ENCODE results near the gene NR4A1. TPM values are rescaled to one million over a fixed set of nuclear protein-coding genes. Genes with fewer than 3 reads are reported as not detected.

Gene NR4A1
- polyA plus RNA-seq, 1 experiment = 18.6 TPM

GRCh38 chr12:52007982-52008510 is 43.2 kb upstream of the NR4A1 start:
- H3K4me3 ChIP-seq (ENCODE audit: low read depth, low read length) = peak overlapping the region; percentile 55; the same call in 1 of the 2 replicates
- POLR2A ChIA-PET = no interaction called here
- no peak for TF ChIP-seq CTCF (IDR thresholded peaks at IDR 0.05; ENCODE audit: insufficient read depth, low read depth, low read length)
- DNase-seq (ENCODE audit: low read depth) = no peak
- H3K36me3 ChIP-seq (ENCODE audit: control insufficient read depth, insufficient read depth, low read length) = peaks cover 3% of the 10 kb centered on the region; the same call in 1 of the 2 replicates
- CTCF ChIA-PET = interaction anchor here (0.6 to 17.0 kb wide), 6 partner anchors 13 to 973 kb away, joined by 3 to 674 read pairs (median 14); no protein-coding TSS in a partner anchor
- H3K27me3 ChIP-seq (ENCODE audit: control insufficient read depth, insufficient read depth, low read length) = peaks cover 6% of the 10 kb centered on the region; the same call in 1 of the 2 replicates

GRCh38 chr12:52009081-52009751 is 42.0 kb upstream of the NR4A1 start:
- H3K27me3 ChIP-seq (ENCODE audit: control insufficient read depth, insufficient read depth, low read length) = peaks cover 6% of the 10 kb centered on the region; the same call in 1 of the 2 replicates
- CTCF ChIA-PET = interaction anchor here (0.9 to 17.0 kb wide), 9 partner anchors 14 to 866 kb away, joined by 3 to 674 read pairs (median 6); no protein-coding TSS in a partner anchor
- no peak for TF ChIP-seq CTCF (IDR thresholded peaks at IDR 0.05; ENCODE audit: insufficient read depth, low read depth, low read length)
- H3K4me3 ChIP-seq (ENCODE audit: low read depth, low read length) = no peak overlapping the region
- POLR2A ChIA-PET = no interaction called here
- no peak for DNase-seq (ENCODE audit: low read depth)
- H3K36me3 ChIP-seq (ENCODE audit: control insufficient read depth, insufficient read depth, low read length) = peaks cover 3% of the 10 kb centered on the region; the same call in 1 of the 2 replicates

GRCh38 chr12:52010152-52010622 is 41.1 kb upstream of the NR4A1 start:
- no peak for TF ChIP-seq CTCF (IDR thresholded peaks at IDR 0.05; ENCODE audit: insufficient read depth, low read depth, low read length)
- peaks cover 3% of the 10 kb centered on the region; the same call in 1 of the 2 replicates for H3K36me3 ChIP-seq (ENCODE audit: control insufficient read depth, insufficient read depth, low read length)
- DNase-seq (ENCODE audit: low read depth) = no peak
- no peak overlapping the region for H3K4me3 ChIP-seq (ENCODE audit: low read depth, low read length)
- H3K27me3 ChIP-seq (ENCODE audit: control insufficient read depth, insufficient read depth, low read length) = peaks cover 6% of the 10 kb centered on the region; the same call in 1 of the 2 replicates
- ChIA-PET POLR2A (no interaction called here), CTCF (interaction anchor here (0.7 to 17.0 kb wide), 11 partner anchors 12 to 866 kb away, joined by 3 to 674 read pairs (median 4); no protein-coding TSS in a partner anchor)

GRCh38 chr12:52010692-52011601 is 40.3 kb upstream of the NR4A1 start:
- ChIA-PET POLR2A (no interaction called here), CTCF (interaction anchor here (0.7 to 17.0 kb wide), 11 partner anchors 13 to 117 kb away, joined by 3 to 674 read pairs (median 5); no protein-coding TSS in a partner anchor)
- peak; percentile 10; the same call in 1 of the 2 replicates for TF ChIP-seq CTCF (IDR thresholded peaks at IDR 0.05; ENCODE audit: insufficient read depth, low read depth, low read length)
- Histone ChIP-seq H3K36me3 (ENCODE audit: control insufficient read depth, insufficient read depth, low read length) (peaks cover 3% of the 10 kb centered on the region; the same call in 1 of the 2 replicates), H3K27me3 (ENCODE audit: control insufficient read depth, insufficient read depth, low read length) (peaks cover 5% of the 10 kb centered on the region; the same call in 1 of the 2 replicates), H3K4me3 (ENCODE audit: low read depth, low read length) (no peak overlapping the region)
- no peak for DNase-seq (ENCODE audit: low read depth)
